Choroid plexus epithelial cell (primary cell): ENCODE measurements around the gene ZG16.
"Not testable (repeated sequence)": the region's sequence is repeated elsewhere in the genome, so short reads cannot be mapped to it uniquely, and the experiment has no call there.

ENCODE experiments used
- DNase-seq: peaks from one replicate; pipeline ENCODE4 v3.0.0-alpha.2; 2010; ENCODE audit warnings: low read depth
- H3K4me3 ChIP-seq: 2 replicates; pipeline ENCODE4 v1.5.1; 2011; ENCODE audit warnings: low read depth, mild to moderate bottlenecking, control low read depth, low read length, moderate library complexity
- TF ChIP-seq, protein P1 (sequence below): conservative IDR thresholded peaks from 2 replicates; pipeline ENCODE4 v1.5.1; 2011; ENCODE audit warnings: low read depth, mild to moderate bottlenecking, control low read depth, inconsistent platforms, low read length, moderate library complexity

The ZG16 gene

DNA sequence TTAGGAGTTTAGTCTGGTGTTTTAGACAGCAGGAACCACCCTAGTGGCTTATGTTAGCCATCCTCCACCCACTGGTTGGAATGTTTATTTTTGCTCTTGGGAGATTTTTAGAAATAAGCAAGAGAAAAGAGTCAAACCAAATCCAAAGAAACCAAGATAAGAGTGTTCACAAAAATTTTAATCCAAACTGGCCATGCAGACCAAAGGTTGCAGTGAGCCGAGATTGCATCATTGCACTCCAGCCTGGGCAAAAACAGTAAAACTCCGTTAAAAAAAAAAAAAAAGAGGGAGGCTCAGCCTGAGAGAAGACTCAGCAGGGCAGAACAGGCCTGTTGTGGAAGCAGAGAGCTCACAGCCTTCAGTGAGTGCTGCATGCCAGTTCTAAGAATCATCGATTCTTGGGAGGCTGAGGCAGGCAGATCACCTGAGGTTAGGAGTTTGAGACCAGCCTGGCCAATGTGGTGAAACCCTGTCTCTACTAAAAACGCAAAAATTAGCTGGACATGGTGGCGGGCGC lies 20.0 kb upstream of the ZG16 start:
- no peak overlapping the region for H3K4me3 ChIP-seq
- TF ChIP-seq, protein P1, sequence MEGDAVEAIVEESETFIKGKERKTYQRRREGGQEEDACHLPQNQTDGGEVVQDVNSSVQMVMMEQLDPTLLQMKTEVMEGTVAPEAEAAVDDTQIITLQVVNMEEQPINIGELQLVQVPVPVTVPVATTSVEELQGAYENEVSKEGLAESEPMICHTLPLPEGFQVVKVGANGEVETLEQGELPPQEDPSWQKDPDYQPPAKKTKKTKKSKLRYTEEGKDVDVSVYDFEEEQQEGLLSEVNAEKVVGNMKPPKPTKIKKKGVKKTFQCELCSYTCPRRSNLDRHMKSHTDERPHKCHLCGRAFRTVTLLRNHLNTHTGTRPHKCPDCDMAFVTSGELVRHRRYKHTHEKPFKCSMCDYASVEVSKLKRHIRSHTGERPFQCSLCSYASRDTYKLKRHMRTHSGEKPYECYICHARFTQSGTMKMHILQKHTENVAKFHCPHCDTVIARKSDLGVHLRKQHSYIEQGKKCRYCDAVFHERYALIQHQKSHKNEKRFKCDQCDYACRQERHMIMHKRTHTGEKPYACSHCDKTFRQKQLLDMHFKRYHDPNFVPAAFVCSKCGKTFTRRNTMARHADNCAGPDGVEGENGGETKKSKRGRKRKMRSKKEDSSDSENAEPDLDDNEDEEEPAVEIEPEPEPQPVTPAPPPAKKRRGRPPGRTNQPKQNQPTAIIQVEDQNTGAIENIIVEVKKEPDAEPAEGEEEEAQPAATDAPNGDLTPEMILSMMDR = peak; percentile 47
- DNase-seq = peak; percentile 81

DNA sequence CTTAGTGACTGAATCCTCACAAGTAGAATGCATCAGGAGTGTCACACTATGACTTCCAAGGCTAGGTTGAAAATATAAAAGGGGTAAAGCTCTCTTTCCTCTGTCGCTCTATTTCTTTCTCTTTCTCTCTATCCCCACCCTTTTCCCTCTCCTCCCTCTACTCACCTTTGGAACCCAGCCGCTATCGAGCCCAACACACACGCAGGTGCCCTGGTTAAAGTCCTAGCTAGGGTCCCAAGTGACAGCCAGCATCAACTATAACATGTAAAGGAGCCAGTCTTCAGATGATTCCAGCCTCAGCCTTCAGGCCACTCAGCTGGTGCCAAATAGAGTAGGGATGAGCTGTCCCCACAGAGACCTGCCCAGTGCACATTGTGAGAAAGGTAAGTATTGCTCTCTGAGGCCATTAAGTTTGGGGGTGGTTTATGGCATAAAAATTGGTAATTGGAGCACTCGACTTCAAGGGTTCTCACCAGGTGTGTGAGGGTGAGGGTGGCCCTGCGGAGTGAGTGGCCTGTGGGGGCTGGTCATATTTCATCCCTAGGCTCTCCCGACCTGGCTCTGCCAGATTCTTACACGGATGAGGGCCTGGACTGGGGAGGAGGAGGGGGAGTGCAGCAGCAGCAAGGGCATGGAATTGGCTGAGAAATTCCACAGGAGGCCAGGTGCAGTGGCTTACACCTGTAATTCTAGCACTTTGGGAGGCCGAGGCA lies 17.3 kb upstream of the ZG16 start:
- no peak overlapping the region for H3K4me3 ChIP-seq
- TF ChIP-seq, protein P1 = no peak
- no peak for DNase-seq

DNA sequence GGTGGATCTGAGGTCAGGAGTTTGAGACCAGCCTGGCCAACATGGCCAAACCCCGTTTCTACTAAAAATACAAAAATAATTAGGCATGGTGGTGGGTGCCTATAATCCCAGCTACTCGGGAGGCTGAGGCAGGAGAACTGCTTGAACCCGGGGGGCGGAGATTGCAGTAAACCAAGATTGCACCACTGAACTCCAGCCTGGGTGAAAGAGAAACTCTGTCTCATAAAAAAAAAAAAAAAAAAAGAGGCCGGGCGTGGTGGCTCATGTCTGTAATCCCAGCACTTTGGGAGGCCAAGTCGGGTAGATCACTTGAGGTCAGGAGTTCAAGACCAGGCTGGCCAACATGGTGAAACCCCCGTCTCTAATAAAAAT lies 16.8 kb upstream of the ZG16 start:
- H3K4me3 ChIP-seq, DNase-seq: not testable (repeated sequence)

GRCh38 chr16:29761882-29762281 lies 16.2 kb upstream of the ZG16 start:
- H3K4me3 ChIP-seq = no peak overlapping the region
- TF ChIP-seq, protein P1 = no peak
- DNase-seq = no peak

DNA sequence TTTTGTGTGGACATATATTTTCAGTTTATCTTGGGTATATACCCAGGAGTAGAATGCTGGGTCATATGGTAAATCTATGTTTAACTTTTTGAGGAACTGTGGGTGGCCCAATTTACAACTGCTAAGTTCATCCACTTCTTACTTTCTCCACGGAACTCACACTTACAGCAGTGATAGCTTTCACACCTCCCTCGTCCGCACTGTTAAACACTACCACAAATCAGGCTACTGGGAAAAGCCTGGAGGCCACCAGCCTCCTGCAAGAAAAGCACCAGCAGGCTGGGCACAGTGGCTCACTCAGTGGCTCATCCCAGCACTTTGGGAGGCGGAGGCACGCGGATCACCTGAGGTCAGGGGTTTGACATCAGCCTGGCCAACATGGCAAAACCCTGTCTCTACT lies 14.7 kb upstream of the ZG16 start:
- H3K4me3 ChIP-seq = no peak overlapping the region
- TF ChIP-seq, protein P1 = no peak
- no peak for DNase-seq

DNA sequence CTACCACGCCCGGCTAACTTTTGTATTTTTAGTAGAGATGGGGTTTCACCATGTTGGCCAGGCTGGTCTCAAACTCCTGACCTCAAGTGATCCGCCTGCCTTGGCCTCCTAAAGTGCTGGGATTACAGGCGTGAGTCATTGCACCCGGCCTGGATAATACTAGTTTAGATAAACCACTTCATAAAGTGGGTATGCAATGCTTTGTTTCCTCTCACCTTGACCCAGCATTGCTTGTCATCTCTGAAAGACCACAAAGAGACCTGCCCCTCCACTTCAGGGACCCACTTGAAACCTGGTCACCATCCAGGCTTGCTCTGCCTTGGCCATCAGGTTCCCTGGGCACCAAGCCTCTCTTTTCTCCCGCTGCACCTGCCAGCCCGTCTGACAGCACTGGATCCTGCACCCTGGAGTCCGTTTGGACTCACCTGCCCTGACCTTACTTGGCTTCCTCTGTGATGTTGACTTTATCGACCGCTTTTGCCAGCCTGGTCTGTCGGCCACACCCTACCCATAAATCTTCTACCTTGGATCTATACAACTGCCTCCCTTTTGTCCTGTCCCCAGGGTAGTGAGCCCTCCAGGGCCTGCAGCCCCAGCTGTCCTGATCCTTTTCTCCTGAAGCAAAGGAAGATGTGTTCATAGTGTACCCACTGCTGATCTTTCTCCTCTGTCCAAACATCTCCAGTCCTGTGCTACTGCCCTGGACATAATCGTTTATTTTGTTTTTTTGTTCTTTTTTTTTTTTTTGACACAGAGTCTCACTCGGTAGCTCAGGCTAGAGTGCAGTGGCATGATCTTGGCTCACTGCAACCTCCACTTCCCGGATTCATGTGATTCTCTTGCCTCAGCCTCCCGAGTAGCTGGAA lies 12.7 kb upstream of the ZG16 start:
- TF ChIP-seq, protein P1 = no peak
- no peak for DNase-seq
- no peak overlapping the region for H3K4me3 ChIP-seq

DNA sequence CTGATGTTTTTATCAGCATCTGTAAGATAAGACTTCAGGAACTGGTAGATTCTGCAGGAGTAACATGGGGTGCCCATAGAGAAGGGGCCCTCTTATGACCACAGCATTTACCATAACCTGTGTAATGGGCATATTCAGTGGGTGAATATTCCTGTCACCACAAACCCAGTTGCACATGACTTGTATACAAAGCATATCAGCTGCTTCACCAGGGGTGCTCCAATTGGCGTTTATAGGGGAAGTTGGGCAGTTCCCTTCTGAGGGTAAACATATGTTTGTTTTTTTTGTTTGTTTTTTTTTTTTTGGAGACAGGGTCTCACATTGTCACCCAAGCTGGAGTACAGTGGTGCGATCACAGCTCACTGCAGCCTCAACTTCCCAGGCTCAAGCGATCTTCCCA lies 11.5 kb upstream of the ZG16 start:
- no peak for DNase-seq
- TF ChIP-seq, protein P1 = no peak
- no peak overlapping the region for H3K4me3 ChIP-seq
